GM23338 (cell line): ENCODE results near the gene IZUMO4. TPM values are rescaled to one million over a fixed set of nuclear protein-coding genes. Genes with fewer than 3 reads are reported as not detected.

ENCODE experiments used
- ATAC-seq: fragments of 200-7000 bp; cut with Tn5 transposase; 3 replicates; pipeline ENCODE4 v1.9.1; 2020
- DNase-seq: peaks from one replicate; pipeline ENCODE4 v3.0.0-alpha.2; 2015; ENCODE audit warnings: low spot score
- H2AFZ ChIP-seq: fragments of 200-600 bp; sonication (generic); 2 replicates; pipeline ENCODE4 v1.8.0; 2016; ENCODE audit warnings: antibody characterized with exemption, mild to moderate bottlenecking, moderate library complexity
- H3F3A ChIP-seq: fragments of 200-600 bp; sonication (generic); replicated peaks from 2 replicates; pipeline ENCODE4 v1.8.0; 2017; ENCODE audit warnings: antibody characterized with exemption, mixed run types, low read depth
- H3K27ac ChIP-seq: fragments of 200-600 bp; sonication (generic); 2 replicates; pipeline ENCODE4 v1.6.1; 2016; ENCODE audit warnings: low read depth
- H3K27me3 ChIP-seq: fragments of 200-600 bp; sonication (generic); 2 replicates; pipeline ENCODE4 v1.8.0; 2016; ENCODE audit warnings: mild to moderate bottlenecking, mixed run types, moderate library complexity; ENCODE audit not compliant: insufficient read depth
- H3K36me3 ChIP-seq: fragments of 200-600 bp; sonication (generic); 2 replicates; pipeline ENCODE4 v1.8.0; 2016; ENCODE audit warnings: mild to moderate bottlenecking; ENCODE audit not compliant: insufficient read depth
- H3K4me1 ChIP-seq: fragments of 200-600 bp; sonication (generic); 2 replicates; pipeline ENCODE4 v1.8.0; 2016; ENCODE audit warnings: mild to moderate bottlenecking, moderate library complexity; ENCODE audit not compliant: insufficient read depth
- H3K4me2 ChIP-seq: fragments of 200-600 bp; sonication (generic); 2 replicates; pipeline ENCODE4 v1.7.1; 2017; ENCODE audit warnings: mixed run types
- H3K4me3 ChIP-seq: fragments of 200-600 bp; sonication (generic); 2 replicates; pipeline ENCODE4 v1.6.1; 2016; ENCODE audit warnings: mixed run types
- H3K79me2 ChIP-seq: fragments of 200-600 bp; sonication (generic); replicated peaks from 2 replicates; pipeline ENCODE4 v1.8.0; 2017; ENCODE audit warnings: mild to moderate bottlenecking; ENCODE audit not compliant: insufficient read depth
- H3K9me2 ChIP-seq: fragments of 200-600 bp; sonication (generic); 2 replicates; pipeline ENCODE4 v1.8.0; 2017; ENCODE audit not compliant: insufficient read depth
- H4K20me1 ChIP-seq: fragments of 200-600 bp; sonication (generic); replicated peaks from 2 replicates; pipeline ENCODE4 v1.8.0; 2017; ENCODE audit warnings: mild to moderate bottlenecking; ENCODE audit not compliant: insufficient read depth
- H3K27ac Mint-ChIP-seq: 2 replicates; pipeline ENCODE4 v1.8.0; 2020; ENCODE audit warnings: inconsistent platforms, mild to moderate bottlenecking, moderate library complexity, mixed read lengths
- H3K27me3 Mint-ChIP-seq: 3 replicates; pipeline ENCODE4 v1.8.0; 2022; ENCODE audit warnings: low read depth, mild to moderate bottlenecking, moderate library complexity, mixed read lengths, inconsistent platforms; ENCODE audit not compliant: insufficient read depth, poor library complexity
- H3K36me3 Mint-ChIP-seq: 3 replicates; pipeline ENCODE4 v1.8.0; 2021; ENCODE audit warnings: low read depth, mild to moderate bottlenecking, inconsistent platforms, moderate library complexity, mixed read lengths
- H3K4me1 Mint-ChIP-seq: 3 replicates; pipeline ENCODE4 v1.8.0; 2020; ENCODE audit warnings: mild to moderate bottlenecking, inconsistent platforms, mixed read lengths
- H3K4me3 Mint-ChIP-seq: 3 replicates; pipeline ENCODE4 v1.8.0; 2021; ENCODE audit warnings: moderate library complexity, mild to moderate bottlenecking, inconsistent platforms, mixed read lengths
- H3K9me3 Mint-ChIP-seq: 3 replicates; pipeline ENCODE4 v1.8.0; 2020; ENCODE audit warnings: moderate library complexity, mild to moderate bottlenecking, inconsistent platforms, mixed read lengths
- CREB1 ChIP-seq: fragments of 250-450 bp; sonication (Bioruptor Pico); IDR thresholded peaks from 2 replicates; pipeline ENCODE4 v1.5.0; 2020; ENCODE audit warnings: low read depth, mild to moderate bottlenecking, moderate library complexity
- EZH2 ChIP-seq: fragments of 200-600 bp; sonication (generic); IDR thresholded peaks from one replicate; pipeline ENCODE4 v1.8.0; 2017; ENCODE audit warnings: antibody characterized with exemption, mild to moderate bottlenecking, low read depth; ENCODE audit not compliant: unreplicated experiment
- EZH2phosphoT487 ChIP-seq: fragments of 200-600 bp; sonication (generic); IDR thresholded peaks from one replicate; pipeline ENCODE4 v1.8.1; 2018; ENCODE audit warnings: antibody characterized with exemption; ENCODE audit not compliant: unreplicated experiment
- JUNB ChIP-seq: IDR thresholded peaks from one replicate; pipeline ENCODE4 v1.6.1; 2016; ENCODE audit warnings: antibody characterized with exemption; ENCODE audit not compliant: unreplicated experiment
- NANOG ChIP-seq: IDR thresholded peaks from 2 replicates; pipeline ENCODE4 v1.6.1; 2016; ENCODE audit warnings: antibody characterized with exemption, borderline replicate concordance
- POLR2AphosphoS5 ChIP-seq: IDR thresholded peaks from 2 replicates; pipeline ENCODE4 v1.6.1; 2016; ENCODE audit warnings: antibody characterized with exemption, low read depth
- STAT1 ChIP-seq: IDR thresholded peaks from one replicate; pipeline ENCODE4 v1.6.1; 2016; ENCODE audit warnings: antibody characterized with exemption; ENCODE audit not compliant: unreplicated experiment
- ZNF114 ChIP-seq: fragments of 250-450 bp; sonication (Bioruptor Pico); IDR thresholded peaks from 2 replicates; pipeline ENCODE4 v1.5.0; 2020; ENCODE audit warnings: mild to moderate bottlenecking, moderate library complexity
- ZNF331 ChIP-seq: fragments of 250-450 bp; sonication (Bioruptor Pico); IDR thresholded peaks from 2 replicates; pipeline ENCODE4 v1.5.0; 2020; ENCODE audit warnings: low read depth, mild to moderate bottlenecking, moderate library complexity
- polyA plus RNA-seq: library from polyadenylated mRNA; unstranded; fragments of >200 nt; fragmentation: Nextera tagmentation; extraction: Ambion mirVana; gene quantifications from 2 replicates; pipeline ENCODE4 v1.2.1, GENCODE V29; 2016
- total RNA-seq: library from RNA; depleted of rRNA; stranded (reverse); fragments of >200 nt; shearing (Covaris generic); gene quantifications from 2 replicates; pipeline ENCODE4 v1.2.3, GENCODE V29; 2014
- TF ChIP-seq, protein P1 (sequence below), 2 experiments: fragments of 200-600 bp in 1 of 2; sonication (generic) in 1 of 2; conservative IDR thresholded peaks; 2 replicates each; pipeline versions ENCODE4 v1.5.1 to v1.6.1; 2016 to 2017; ENCODE audit warnings: antibody characterized with exemption in 2 of 2, low read depth in 2 of 2, mild to moderate bottlenecking in 2 of 2, moderate library complexity in 1 of 2
- TF ChIP-seq, protein P2 (sequence below): fragments of 250-450 bp; sonication (Bioruptor Pico); IDR thresholded peaks from 2 replicates; pipeline ENCODE4 v1.5.0; 2020; ENCODE audit warnings: mild to moderate bottlenecking, moderate library complexity
- TF ChIP-seq, protein P3 (sequence below): IDR thresholded peaks from 2 replicates; pipeline ENCODE4 v1.6.1; 2016; ENCODE audit warnings: antibody characterized with exemption
- TF ChIP-seq, protein P4 (sequence below): IDR thresholded peaks from one replicate; pipeline ENCODE4 v1.6.1; 2018; ENCODE audit warnings: antibody characterized with exemption; ENCODE audit not compliant: unreplicated experiment

IZUMO4 gene
- total and polyA plus RNA-seq, 2 experiments from 2014 or later: 0.57 to 2.2 TPM

DNA sequence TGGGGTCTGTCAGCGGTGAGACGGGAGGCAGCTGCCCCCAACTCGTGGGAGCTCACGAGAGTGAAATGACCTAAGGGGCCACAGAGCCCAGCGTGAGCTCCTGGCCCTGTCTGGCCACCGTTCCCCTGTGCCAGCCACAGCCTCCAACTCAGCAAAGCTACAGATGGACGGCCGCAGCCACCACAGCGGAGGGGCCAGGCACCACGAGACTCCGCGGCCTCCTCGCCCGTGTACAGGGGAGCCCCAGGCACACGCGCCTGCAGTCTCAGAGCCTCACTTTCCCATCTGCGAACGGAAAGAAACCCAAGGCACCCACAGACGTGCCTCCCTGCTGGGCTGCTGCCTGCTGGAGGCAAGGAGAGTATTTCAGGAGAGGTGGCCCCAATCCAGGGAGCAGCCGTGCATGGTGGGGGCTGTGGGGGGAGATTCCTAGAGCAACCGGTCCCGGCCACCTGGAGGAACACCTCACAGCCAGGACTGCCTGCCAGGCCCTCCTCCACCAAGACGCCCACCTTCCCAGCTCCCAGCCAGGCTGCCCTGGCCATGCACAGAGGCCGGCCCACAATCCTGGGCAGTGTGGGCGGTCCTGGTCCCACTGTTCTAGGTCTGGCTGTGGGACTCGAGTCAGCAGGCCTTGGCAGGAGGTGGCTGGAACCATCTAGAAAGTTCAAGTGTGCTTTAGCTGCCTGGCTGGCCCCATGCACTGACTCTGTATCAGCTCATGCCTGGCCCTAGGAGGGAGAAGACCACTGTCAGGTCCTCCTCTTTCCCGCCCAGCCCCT, 47.6 kb upstream of the IZUMO4 start:
- H3K27ac ChIP-seq: 0 out of 2 replicates have a peak overlapping the region, but pooled peaks have one; percentile 19
- Mint-ChIP-seq H3K9me3 (no peaks in the 10 kb centered on the region), H3K4me1 (peaks cover 3% of the 10 kb centered on the region; the same call in 2 of the 3 replicates), H3K27me3 (peaks cover 11% of the 10 kb centered on the region), H3K36me3 (no peaks in the 10 kb centered on the region), H3K27ac (no peak overlapping the region), H3K4me3 (peak overlapping the region; percentile 80)
- no peaks in the 10 kb centered on the region; the same call in 1 of the 2 replicates for H3K4me1 ChIP-seq
- H3K9me2 ChIP-seq: no peaks in the 10 kb centered on the region
- peaks cover 29% of the 10 kb centered on the region for H3K79me2 ChIP-seq
- no peaks in the 10 kb centered on the region for H3K27me3 ChIP-seq
- peak overlapping the region; percentile 96 for H3K4me3 ChIP-seq
- DNase-seq: no peak
- peaks cover 10% of the 10 kb centered on the region for H4K20me1 ChIP-seq
- 0 out of 2 replicates have a peak, but pooled peaks cover 3% of the 10 kb centered on the region for H3F3A ChIP-seq
- no peak overlapping the region for H2AFZ ChIP-seq
- no peak for ATAC-seq
- TF ChIP-seq, protein P1, sequence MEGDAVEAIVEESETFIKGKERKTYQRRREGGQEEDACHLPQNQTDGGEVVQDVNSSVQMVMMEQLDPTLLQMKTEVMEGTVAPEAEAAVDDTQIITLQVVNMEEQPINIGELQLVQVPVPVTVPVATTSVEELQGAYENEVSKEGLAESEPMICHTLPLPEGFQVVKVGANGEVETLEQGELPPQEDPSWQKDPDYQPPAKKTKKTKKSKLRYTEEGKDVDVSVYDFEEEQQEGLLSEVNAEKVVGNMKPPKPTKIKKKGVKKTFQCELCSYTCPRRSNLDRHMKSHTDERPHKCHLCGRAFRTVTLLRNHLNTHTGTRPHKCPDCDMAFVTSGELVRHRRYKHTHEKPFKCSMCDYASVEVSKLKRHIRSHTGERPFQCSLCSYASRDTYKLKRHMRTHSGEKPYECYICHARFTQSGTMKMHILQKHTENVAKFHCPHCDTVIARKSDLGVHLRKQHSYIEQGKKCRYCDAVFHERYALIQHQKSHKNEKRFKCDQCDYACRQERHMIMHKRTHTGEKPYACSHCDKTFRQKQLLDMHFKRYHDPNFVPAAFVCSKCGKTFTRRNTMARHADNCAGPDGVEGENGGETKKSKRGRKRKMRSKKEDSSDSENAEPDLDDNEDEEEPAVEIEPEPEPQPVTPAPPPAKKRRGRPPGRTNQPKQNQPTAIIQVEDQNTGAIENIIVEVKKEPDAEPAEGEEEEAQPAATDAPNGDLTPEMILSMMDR (conservative IDR thresholded peaks at IDR 0.05; ENCODE audit: low read depth in 2 of 2): no peak
- TF ChIP-seq JUNB: no peak
- TF ChIP-seq CREB1 (CRISPR knock-in tag): no peak
- TF ChIP-seq, protein P2, sequence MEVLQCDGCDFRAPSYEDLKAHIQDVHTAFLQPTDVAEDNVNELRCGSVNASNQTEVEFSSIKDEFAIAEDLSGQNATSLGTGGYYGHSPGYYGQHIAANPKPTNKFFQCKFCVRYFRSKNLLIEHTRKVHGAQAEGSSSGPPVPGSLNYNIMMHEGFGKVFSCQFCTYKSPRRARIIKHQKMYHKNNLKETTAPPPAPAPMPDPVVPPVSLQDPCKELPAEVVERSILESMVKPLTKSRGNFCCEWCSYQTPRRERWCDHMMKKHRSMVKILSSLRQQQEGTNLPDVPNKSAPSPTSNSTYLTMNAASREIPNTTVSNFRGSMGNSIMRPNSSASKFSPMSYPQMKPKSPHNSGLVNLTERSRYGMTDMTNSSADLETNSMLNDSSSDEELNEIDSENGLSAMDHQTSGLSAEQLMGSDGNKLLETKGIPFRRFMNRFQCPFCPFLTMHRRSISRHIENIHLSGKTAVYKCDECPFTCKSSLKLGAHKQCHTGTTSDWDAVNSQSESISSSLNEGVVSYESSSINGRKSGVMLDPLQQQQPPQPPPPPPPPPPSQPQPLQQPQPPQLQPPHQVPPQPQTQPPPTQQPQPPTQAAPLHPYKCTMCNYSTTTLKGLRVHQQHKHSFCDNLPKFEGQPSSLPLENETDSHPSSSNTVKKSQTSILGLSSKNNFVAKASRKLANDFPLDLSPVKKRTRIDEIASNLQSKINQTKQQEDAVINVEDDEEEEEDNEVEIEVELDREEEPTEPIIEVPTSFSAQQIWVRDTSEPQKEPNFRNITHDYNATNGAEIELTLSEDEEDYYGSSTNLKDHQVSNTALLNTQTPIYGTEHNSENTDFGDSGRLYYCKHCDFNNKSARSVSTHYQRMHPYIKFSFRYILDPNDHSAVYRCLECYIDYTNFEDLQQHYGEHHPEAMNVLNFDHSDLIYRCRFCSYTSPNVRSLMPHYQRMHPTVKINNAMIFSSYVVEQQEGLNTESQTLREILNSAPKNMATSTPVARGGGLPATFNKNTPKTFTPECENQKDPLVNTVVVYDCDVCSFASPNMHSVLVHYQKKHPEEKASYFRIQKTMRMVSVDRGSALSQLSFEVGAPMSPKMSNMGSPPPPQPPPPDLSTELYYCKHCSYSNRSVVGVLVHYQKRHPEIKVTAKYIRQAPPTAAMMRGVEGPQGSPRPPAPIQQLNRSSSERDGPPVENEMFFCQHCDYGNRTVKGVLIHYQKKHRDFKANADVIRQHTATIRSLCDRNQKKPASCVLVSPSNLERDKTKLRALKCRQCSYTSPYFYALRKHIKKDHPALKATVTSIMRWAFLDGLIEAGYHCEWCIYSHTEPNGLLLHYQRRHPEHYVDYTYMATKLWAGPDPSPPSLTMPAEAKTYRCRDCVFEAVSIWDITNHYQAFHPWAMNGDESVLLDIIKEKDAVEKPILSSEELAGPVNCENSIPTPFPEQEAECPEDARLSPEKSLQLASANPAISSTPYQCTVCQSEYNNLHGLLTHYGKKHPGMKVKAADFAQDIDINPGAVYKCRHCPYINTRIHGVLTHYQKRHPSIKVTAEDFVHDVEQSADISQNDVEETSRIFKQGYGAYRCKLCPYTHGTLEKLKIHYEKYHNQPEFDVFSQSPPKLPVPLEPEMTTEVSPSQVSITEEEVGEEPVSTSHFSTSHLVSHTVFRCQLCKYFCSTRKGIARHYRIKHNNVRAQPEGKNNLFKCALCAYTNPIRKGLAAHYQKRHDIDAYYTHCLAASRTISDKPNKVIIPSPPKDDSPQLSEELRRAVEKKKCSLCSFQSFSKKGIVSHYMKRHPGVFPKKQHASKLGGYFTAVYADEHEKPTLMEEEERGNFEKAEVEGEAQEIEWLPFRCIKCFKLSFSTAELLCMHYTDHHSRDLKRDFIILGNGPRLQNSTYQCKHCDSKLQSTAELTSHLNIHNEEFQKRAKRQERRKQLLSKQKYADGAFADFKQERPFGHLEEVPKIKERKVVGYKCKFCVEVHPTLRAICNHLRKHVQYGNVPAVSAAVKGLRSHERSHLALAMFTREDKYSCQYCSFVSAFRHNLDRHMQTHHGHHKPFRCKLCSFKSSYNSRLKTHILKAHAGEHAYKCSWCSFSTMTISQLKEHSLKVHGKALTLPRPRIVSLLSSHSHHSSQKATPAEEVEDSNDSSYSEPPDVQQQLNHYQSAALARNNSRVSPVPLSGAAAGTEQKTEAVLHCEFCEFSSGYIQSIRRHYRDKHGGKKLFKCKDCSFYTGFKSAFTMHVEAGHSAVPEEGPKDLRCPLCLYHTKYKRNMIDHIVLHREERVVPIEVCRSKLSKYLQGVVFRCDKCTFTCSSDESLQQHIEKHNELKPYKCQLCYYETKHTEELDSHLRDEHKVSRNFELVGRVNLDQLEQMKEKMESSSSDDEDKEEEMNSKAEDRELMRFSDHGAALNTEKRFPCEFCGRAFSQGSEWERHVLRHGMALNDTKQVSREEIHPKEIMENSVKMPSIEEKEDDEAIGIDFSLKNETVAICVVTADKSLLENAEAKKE (CRISPR knock-in tag): no peak
- no peak for TF ChIP-seq STAT1
- no peak for TF ChIP-seq EZH2
- TF ChIP-seq, protein P3, sequence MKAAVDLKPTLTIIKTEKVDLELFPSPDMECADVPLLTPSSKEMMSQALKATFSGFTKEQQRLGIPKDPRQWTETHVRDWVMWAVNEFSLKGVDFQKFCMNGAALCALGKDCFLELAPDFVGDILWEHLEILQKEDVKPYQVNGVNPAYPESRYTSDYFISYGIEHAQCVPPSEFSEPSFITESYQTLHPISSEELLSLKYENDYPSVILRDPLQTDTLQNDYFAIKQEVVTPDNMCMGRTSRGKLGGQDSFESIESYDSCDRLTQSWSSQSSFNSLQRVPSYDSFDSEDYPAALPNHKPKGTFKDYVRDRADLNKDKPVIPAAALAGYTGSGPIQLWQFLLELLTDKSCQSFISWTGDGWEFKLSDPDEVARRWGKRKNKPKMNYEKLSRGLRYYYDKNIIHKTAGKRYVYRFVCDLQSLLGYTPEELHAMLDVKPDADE: no peak
- TF ChIP-seq EZH2phosphoT487: no peak
- TF ChIP-seq, protein P4, sequence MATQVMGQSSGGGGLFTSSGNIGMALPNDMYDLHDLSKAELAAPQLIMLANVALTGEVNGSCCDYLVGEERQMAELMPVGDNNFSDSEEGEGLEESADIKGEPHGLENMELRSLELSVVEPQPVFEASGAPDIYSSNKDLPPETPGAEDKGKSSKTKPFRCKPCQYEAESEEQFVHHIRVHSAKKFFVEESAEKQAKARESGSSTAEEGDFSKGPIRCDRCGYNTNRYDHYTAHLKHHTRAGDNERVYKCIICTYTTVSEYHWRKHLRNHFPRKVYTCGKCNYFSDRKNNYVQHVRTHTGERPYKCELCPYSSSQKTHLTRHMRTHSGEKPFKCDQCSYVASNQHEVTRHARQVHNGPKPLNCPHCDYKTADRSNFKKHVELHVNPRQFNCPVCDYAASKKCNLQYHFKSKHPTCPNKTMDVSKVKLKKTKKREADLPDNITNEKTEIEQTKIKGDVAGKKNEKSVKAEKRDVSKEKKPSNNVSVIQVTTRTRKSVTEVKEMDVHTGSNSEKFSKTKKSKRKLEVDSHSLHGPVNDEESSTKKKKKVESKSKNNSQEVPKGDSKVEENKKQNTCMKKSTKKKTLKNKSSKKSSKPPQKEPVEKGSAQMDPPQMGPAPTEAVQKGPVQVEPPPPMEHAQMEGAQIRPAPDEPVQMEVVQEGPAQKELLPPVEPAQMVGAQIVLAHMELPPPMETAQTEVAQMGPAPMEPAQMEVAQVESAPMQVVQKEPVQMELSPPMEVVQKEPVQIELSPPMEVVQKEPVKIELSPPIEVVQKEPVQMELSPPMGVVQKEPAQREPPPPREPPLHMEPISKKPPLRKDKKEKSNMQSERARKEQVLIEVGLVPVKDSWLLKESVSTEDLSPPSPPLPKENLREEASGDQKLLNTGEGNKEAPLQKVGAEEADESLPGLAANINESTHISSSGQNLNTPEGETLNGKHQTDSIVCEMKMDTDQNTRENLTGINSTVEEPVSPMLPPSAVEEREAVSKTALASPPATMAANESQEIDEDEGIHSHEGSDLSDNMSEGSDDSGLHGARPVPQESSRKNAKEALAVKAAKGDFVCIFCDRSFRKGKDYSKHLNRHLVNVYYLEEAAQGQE: no peak
- TF ChIP-seq POLR2AphosphoS5: no peak
- no peak for TF ChIP-seq NANOG
- TF ChIP-seq ZNF331 (CRISPR knock-in tag): no peak
- TF ChIP-seq ZNF114 (CRISPR knock-in tag): no peak
- H3K36me3 ChIP-seq: no peaks in the 10 kb centered on the region; the same call in 1 of the 2 replicates
- H3K4me2 ChIP-seq: peak overlapping the region; percentile 96
